ENCODE measurements around the gene TATDN2. TPM values are rescaled to one million over a fixed set of nuclear protein-coding genes. Genes with fewer than 3 reads are reported as not detected.

TATDN2 gene
- polyA plus RNA-seq, 1 of the 3 experiments (the other 2 are of a cell fraction), result 14.7 TPM

DNA sequence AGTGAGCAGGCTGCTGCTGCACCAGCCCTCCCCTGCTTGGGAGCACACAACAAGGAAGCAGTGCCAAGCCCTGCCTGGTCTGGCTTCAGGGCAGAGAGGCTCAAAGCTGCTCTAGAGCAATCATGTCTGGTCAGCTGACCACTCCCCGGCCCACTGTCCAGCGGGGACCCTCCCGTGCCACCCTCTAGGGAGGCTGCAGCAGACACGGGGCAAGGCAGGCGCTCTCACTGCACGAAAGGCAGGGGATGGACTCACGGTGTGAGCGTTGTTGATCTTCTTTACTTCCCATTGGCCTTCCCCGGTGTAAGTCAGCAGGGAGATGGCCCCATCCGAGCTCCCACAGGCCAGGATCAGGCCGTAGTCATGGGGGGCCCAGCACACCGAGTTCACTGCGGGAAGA lies 63.5 kb downstream of the TATDN2 start:
- H3K79me2 ChIP-seq (ENCODE audit: insufficient read depth), result peaks cover 25% of the 10 kb centered on the region
- H2AFZ ChIP-seq (ENCODE audit: low read depth), result no peak overlapping the region
- peaks cover 0 to 5% of the 10 kb centered on the region in 2 experiments; a peak in 1 of 4 replicates for H3K4me1 ChIP-seq (ENCODE audit: control insufficient read depth in 1 of 2, insufficient read depth in 2 of 2, low read depth in 1 of 2, low read length in 1 of 2)
- WGBS (ENCODE audit: low lambda C conversion rate), result 94% methylated on average over 5 of the region's 13 CpGs
- CTCF ChIA-PET, result interaction anchor here (0.7 to 1.6 kb wide), 2 partner anchors 24 to 447 kb away, joined by 4 read pairs; no protein-coding TSS in a partner anchor
- H3K36me3 ChIP-seq (replicated peaks in 1 of 2; ENCODE audit: control insufficient read depth in 1 of 2, insufficient read depth in 2 of 2, low read length in 1 of 2), result peaks cover 77 to 79% of the 10 kb centered on the region in 2 experiments
- H3K9me3 ChIP-seq, result no peaks in the 10 kb centered on the region
- no peak for DNase-seq
- no peak overlapping the region for H3K9ac ChIP-seq
- POLR2A ChIA-PET, result interaction anchor here (1.6 kb wide), 1 partner anchor 9 kb away, joined by 7 read pairs; the partner anchor contains the start of gene SEC13
- TF ChIP-seq POLR2AphosphoS5 (IDR thresholded peaks at IDR 0.05; ENCODE audit: low read depth, low read length), result no peak
- no peak for TF ChIP-seq GABPA (IDR thresholded peaks at IDR 0.05; ENCODE audit: low read depth)
- TF ChIP-seq EZH2phosphoT487 (IDR thresholded peaks at IDR 0.05; ENCODE audit: borderline replicate concordance, low read depth), result no peak
- TF ChIP-seq JUND (IDR thresholded peaks at IDR 0.05), result no peak
- TF ChIP-seq, protein P1, sequence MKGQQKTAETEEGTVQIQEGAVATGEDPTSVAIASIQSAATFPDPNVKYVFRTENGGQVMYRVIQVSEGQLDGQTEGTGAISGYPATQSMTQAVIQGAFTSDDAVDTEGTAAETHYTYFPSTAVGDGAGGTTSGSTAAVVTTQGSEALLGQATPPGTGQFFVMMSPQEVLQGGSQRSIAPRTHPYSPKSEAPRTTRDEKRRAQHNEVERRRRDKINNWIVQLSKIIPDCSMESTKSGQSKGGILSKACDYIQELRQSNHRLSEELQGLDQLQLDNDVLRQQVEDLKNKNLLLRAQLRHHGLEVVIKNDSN (IDR thresholded peaks at IDR 0.05; ENCODE audit: borderline replicate concordance, low read depth), result no peak
- TF ChIP-seq, protein P2, sequence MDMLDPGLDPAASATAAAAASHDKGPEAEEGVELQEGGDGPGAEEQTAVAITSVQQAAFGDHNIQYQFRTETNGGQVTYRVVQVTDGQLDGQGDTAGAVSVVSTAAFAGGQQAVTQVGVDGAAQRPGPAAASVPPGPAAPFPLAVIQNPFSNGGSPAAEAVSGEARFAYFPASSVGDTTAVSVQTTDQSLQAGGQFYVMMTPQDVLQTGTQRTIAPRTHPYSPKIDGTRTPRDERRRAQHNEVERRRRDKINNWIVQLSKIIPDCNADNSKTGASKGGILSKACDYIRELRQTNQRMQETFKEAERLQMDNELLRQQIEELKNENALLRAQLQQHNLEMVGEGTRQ (IDR thresholded peaks at IDR 0.05; ENCODE audit: borderline replicate concordance, low read depth, low read length), result no peak
- no peak for TF ChIP-seq RXRA (IDR thresholded peaks at IDR 0.05; ENCODE audit: borderline replicate concordance, low read depth)
- no peak for TF ChIP-seq RAD21 (IDR thresholded peaks at IDR 0.05; ENCODE audit: low read length)
- TF ChIP-seq, protein P3, sequence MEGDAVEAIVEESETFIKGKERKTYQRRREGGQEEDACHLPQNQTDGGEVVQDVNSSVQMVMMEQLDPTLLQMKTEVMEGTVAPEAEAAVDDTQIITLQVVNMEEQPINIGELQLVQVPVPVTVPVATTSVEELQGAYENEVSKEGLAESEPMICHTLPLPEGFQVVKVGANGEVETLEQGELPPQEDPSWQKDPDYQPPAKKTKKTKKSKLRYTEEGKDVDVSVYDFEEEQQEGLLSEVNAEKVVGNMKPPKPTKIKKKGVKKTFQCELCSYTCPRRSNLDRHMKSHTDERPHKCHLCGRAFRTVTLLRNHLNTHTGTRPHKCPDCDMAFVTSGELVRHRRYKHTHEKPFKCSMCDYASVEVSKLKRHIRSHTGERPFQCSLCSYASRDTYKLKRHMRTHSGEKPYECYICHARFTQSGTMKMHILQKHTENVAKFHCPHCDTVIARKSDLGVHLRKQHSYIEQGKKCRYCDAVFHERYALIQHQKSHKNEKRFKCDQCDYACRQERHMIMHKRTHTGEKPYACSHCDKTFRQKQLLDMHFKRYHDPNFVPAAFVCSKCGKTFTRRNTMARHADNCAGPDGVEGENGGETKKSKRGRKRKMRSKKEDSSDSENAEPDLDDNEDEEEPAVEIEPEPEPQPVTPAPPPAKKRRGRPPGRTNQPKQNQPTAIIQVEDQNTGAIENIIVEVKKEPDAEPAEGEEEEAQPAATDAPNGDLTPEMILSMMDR (IDR thresholded peaks at IDR 0.05), result no peak
- no peak for TF ChIP-seq RFX5 (IDR thresholded peaks at IDR 0.05; ENCODE audit: low read length)
- TF ChIP-seq, protein P4, sequence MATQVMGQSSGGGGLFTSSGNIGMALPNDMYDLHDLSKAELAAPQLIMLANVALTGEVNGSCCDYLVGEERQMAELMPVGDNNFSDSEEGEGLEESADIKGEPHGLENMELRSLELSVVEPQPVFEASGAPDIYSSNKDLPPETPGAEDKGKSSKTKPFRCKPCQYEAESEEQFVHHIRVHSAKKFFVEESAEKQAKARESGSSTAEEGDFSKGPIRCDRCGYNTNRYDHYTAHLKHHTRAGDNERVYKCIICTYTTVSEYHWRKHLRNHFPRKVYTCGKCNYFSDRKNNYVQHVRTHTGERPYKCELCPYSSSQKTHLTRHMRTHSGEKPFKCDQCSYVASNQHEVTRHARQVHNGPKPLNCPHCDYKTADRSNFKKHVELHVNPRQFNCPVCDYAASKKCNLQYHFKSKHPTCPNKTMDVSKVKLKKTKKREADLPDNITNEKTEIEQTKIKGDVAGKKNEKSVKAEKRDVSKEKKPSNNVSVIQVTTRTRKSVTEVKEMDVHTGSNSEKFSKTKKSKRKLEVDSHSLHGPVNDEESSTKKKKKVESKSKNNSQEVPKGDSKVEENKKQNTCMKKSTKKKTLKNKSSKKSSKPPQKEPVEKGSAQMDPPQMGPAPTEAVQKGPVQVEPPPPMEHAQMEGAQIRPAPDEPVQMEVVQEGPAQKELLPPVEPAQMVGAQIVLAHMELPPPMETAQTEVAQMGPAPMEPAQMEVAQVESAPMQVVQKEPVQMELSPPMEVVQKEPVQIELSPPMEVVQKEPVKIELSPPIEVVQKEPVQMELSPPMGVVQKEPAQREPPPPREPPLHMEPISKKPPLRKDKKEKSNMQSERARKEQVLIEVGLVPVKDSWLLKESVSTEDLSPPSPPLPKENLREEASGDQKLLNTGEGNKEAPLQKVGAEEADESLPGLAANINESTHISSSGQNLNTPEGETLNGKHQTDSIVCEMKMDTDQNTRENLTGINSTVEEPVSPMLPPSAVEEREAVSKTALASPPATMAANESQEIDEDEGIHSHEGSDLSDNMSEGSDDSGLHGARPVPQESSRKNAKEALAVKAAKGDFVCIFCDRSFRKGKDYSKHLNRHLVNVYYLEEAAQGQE (IDR thresholded peaks at IDR 0.05; ENCODE audit: low read depth, low read length), result no peak
- TF ChIP-seq FOXM1 (IDR thresholded peaks at IDR 0.05; ENCODE audit: low read depth), result no peak
- TF ChIP-seq TAF1 (IDR thresholded peaks at IDR 0.05; ENCODE audit: borderline replicate concordance, low read depth, low read length), result no peak
- TF ChIP-seq TCF12 (IDR thresholded peaks at IDR 0.05), result no peak
- no peak for TF ChIP-seq NRF1 (IDR thresholded peaks at IDR 0.05; ENCODE audit: low read depth, low read length)
- TF ChIP-seq, protein P5, sequence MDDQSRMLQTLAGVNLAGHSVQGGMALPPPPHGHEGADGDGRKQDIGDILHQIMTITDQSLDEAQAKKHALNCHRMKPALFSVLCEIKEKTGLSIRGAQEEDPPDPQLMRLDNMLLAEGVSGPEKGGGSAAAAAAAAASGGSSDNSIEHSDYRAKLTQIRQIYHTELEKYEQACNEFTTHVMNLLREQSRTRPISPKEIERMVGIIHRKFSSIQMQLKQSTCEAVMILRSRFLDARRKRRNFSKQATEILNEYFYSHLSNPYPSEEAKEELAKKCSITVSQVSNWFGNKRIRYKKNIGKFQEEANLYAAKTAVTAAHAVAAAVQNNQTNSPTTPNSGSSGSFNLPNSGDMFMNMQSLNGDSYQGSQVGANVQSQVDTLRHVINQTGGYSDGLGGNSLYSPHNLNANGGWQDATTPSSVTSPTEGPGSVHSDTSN (IDR thresholded peaks at IDR 0.05), result no peak
- TF ChIP-seq CHD2 (IDR thresholded peaks at IDR 0.05; ENCODE audit: low read length, partially characterized antibody), result no peak
- TF ChIP-seq FOSL2 (IDR thresholded peaks at IDR 0.05; ENCODE audit: borderline replicate concordance, low read depth), result no peak
- no peak for TF ChIP-seq MEF2A (IDR thresholded peaks at IDR 0.05; ENCODE audit: borderline replicate concordance, low read depth)
- H3F3A ChIP-seq (replicated peaks; ENCODE audit: insufficient read depth), result peaks cover 5% of the 10 kb centered on the region
- H4K20me1 ChIP-seq (ENCODE audit: insufficient read depth), result peaks cover 23% of the 10 kb centered on the region
- no peak overlapping the region for H3K4me3 ChIP-seq (ENCODE audit: low read depth in 2 of 2, low read length in 1 of 2)
- no peak overlapping the region for H3K4me2 ChIP-seq
- no peak overlapping the region for H3K27ac ChIP-seq (ENCODE audit: low read depth in 2 of 2, low read length in 1 of 2)
- H3K27me3 ChIP-seq (ENCODE audit: insufficient read depth), result no peaks in the 10 kb centered on the region
- H3K9me2 ChIP-seq, result no peaks in the 10 kb centered on the region

Data from SK-N-SH (cell line).